OCI-LY1 (cell line): Measurements from ENCODE around the gene ORAI1.
"Not testable (repeated sequence)": the region's sequence is repeated elsewhere in the genome, so short reads cannot be mapped to it uniquely, and the experiment has no call there.

Experiments used
- H2AFZ ChIP-seq: fragments of 200-600 bp; sonication (generic), shearing (Covaris generic); 2 replicates; pipeline ENCODE4 v1.6.0; 2014; ENCODE audit warnings: antibody characterized with exemption, mild to moderate bottlenecking, low read length
- H3F3A ChIP-seq: fragments of 200-600 bp; sonication (generic), shearing (Covaris generic); 2 replicates; pipeline ENCODE4 v1.6.0; 2014; ENCODE audit warnings: mild to moderate bottlenecking, antibody characterized with exemption, low read length, moderate library complexity; ENCODE audit not compliant: insufficient read depth
- H3K27ac ChIP-seq: fragments of 200-600 bp; sonication (generic); 2 replicates; pipeline ENCODE4 v1.5.1; 2014; ENCODE audit warnings: low read length, mixed run types, mild to moderate bottlenecking, low read depth; ENCODE audit not compliant: poor library complexity, severe bottlenecking
- H3K27me3 ChIP-seq: fragments of 200-600 bp; sonication (generic); 2 replicates; pipeline ENCODE4 v1.6.0; 2014; ENCODE audit warnings: antibody characterized with exemption, mild to moderate bottlenecking, low read length, moderate library complexity; ENCODE audit not compliant: insufficient read depth
- H3K36me3 ChIP-seq: fragments of 200-600 bp; sonication (generic); 2 replicates; pipeline ENCODE4 v1.6.1; 2014; ENCODE audit warnings: mild to moderate bottlenecking, antibody characterized with exemption, low read length, moderate library complexity, mixed read lengths; ENCODE audit not compliant: insufficient read depth
- H3K4me1 ChIP-seq: fragments of 200-600 bp; sonication (generic); 2 replicates; pipeline ENCODE4 v1.5.1; 2014; ENCODE audit warnings: mild to moderate bottlenecking, low read length, moderate library complexity; ENCODE audit not compliant: insufficient read depth, severe bottlenecking
- H3K4me2 ChIP-seq: fragments of 200-600 bp; sonication (generic), shearing (Covaris generic); 2 replicates; pipeline ENCODE4 v1.6.1; 2014; ENCODE audit warnings: low read length
- H3K4me3 ChIP-seq: fragments of 200-600 bp; sonication (generic); 2 replicates; pipeline ENCODE4 v1.5.1; 2014; ENCODE audit warnings: low read length, low read depth, mild to moderate bottlenecking, mixed read lengths; ENCODE audit not compliant: poor library complexity, severe bottlenecking
- H3K79me2 ChIP-seq: fragments of 200-600 bp; shearing (Covaris generic); 2 replicates; pipeline ENCODE4 v1.6.1; 2016; ENCODE audit warnings: mixed run types, low read length, mixed read lengths; ENCODE audit not compliant: insufficient read depth
- H3K9ac ChIP-seq: fragments of 200-600 bp; sonication (generic), shearing (Covaris generic); 2 replicates; pipeline ENCODE4 v1.6.1; 2014; ENCODE audit warnings: mild to moderate bottlenecking, low read length, mixed read lengths
- H3K9me2 ChIP-seq: fragments of 200-600 bp; sonication (generic), shearing (Covaris generic); 2 replicates; pipeline ENCODE4 v1.6.1; 2014; ENCODE audit warnings: low read depth, mild to moderate bottlenecking, low read length, mixed read lengths
- H3K9me3 ChIP-seq: fragments of 200-600 bp; shearing (Covaris generic); 2 replicates; pipeline ENCODE4 v1.6.1; 2014; ENCODE audit warnings: low read length, mixed read lengths
- H4K20me1 ChIP-seq: fragments of 200-600 bp; sonication (generic), shearing (Covaris generic); 2 replicates; pipeline ENCODE4 v1.6.0; 2016; ENCODE audit warnings: mild to moderate bottlenecking, low read length; ENCODE audit not compliant: insufficient read depth
- CTCF ChIP-seq: fragments of 200-600 bp; sonication (generic), shearing (Covaris generic); IDR thresholded peaks from 2 replicates; pipeline ENCODE4 v1.5.1; 2017; ENCODE audit warnings: mild to moderate bottlenecking, antibody characterized with exemption, low read length, moderate library complexity, mixed read lengths
- EZH2 ChIP-seq: fragments of 200-600 bp; sonication (generic), shearing (Covaris generic); IDR thresholded peaks from 2 replicates; pipeline ENCODE4 v1.8.0; 2017; ENCODE audit warnings: borderline replicate concordance, mixed run types, mild to moderate bottlenecking, antibody characterized with exemption, low read length, moderate library complexity, mixed read lengths

Gene ORAI1

DNA sequence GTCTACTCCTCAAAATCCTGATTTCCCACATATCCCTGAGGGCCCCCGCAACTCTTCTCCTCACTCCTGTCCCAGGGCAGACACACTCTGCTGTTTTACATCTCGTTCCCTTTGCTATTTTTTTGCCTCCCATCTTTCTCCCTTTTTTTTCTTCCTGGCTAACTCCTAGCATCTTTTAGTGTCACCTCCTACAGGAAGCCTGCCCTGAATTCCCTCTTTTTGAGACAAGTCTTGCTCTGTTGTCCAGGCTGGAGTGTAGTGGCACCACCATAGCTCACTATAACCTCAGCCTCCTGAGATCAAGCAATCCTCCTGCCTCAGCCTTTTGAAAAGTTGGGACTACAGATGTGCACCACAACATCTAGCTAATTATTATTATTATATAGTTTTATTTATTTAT is 29.8 kb downstream of the ORAI1 start:
- H3K79me2 ChIP-seq: no peaks in the 10 kb centered on the region
- H3K36me3 ChIP-seq: no peaks in the 10 kb centered on the region
- H3K9me2 ChIP-seq: no peaks in the 10 kb centered on the region
- H3F3A ChIP-seq: no peaks in the 10 kb centered on the region
- peaks cover 22% of the 10 kb centered on the region for H3K4me1 ChIP-seq
- H3K27me3 ChIP-seq: no peaks in the 10 kb centered on the region
- H3K4me2 ChIP-seq: no peak overlapping the region
- no peak overlapping the region for H3K4me3 ChIP-seq
- no peak overlapping the region for H3K9ac ChIP-seq
- no peak overlapping the region for H3K27ac ChIP-seq
- no peak overlapping the region for H2AFZ ChIP-seq
- TF ChIP-seq EZH2 (no peak), CTCF (no peak)
- no peaks in the 10 kb centered on the region for H3K9me3 ChIP-seq
- H4K20me1 ChIP-seq: no peaks in the 10 kb centered on the region

- Histone ChIP-seq H3K9me3 (no peaks in the 10 kb centered on the region), H3K27me3 (no peaks in the 10 kb centered on the region), H2AFZ (no peak overlapping the region), H3K4me2 (no peak overlapping the region), H3K4me1 (peaks cover 22% of the 10 kb centered on the region), H3K79me2 (no peaks in the 10 kb centered on the region), H3K4me3 (no peak overlapping the region), H3K27ac (no peak overlapping the region), H3K36me3 (no peaks in the 10 kb centered on the region), H3K9me2 (no peaks in the 10 kb centered on the region), H3K9ac (no peak overlapping the region), H4K20me1 (no peaks in the 10 kb centered on the region), H3F3A (no peaks in the 10 kb centered on the region)
- no peak for TF ChIP-seq CTCF
- TF ChIP-seq EZH2: no peak
Observed at GRCh38 chr12:121657305-121658008, 31.1 kb downstream of the ORAI1 start.

DNA sequence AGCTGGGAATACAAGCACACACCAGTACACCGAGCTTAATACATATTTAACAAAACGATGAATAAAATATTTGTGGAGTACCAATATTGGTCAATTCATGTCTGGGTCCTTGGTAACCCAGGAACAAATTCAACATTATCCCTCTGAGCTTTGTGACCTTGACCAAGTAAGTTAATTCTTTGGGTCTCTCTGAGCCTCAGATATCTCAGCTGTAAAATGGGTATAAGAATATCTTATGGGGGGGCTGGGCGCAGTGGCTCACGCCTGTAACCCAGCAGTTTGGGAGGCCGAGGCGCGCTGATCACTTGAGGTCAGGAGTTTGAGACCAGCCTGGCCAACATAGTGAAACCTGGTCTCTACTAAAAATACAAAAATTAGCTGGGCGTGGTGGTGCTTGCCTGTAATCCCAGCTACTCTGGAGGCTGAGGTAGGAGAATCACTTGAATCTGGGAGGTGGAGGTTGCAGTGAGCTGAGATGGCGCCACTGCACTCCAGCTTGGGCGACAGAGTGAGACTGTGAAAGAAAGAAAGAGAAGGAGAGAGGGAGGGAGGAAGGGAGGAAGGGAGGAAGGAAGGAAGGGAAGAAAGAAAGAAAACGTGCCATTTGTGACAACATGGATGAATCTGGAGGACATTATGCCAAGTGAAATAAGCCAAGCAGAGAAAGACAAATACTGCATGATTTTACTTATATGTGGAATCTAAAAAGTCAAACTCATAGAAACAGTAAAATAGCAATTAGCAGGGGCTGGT is 35.2 kb downstream of the ORAI1 start:
- H3K9me2 ChIP-seq, H3K4me3 ChIP-seq, H3F3A ChIP-seq, H3K9ac ChIP-seq, H2AFZ ChIP-seq, H3K27me3 ChIP-seq, H3K9me3 ChIP-seq, H3K36me3 ChIP-seq, H3K27ac ChIP-seq, H4K20me1 ChIP-seq, H3K79me2 ChIP-seq, H3K4me2 ChIP-seq: not testable (repeated sequence)
- H3K4me1 ChIP-seq: peaks cover 47% of the 10 kb centered on the region
